DMS153 (cell line): ENCODE data around the gene TMEM255A.

Experiments
- DNase-seq: peaks from one replicate; lab custom pipeline; 2025; lab: John Stamatoyannopoulos, UW

The TMEM255A gene

DNA sequence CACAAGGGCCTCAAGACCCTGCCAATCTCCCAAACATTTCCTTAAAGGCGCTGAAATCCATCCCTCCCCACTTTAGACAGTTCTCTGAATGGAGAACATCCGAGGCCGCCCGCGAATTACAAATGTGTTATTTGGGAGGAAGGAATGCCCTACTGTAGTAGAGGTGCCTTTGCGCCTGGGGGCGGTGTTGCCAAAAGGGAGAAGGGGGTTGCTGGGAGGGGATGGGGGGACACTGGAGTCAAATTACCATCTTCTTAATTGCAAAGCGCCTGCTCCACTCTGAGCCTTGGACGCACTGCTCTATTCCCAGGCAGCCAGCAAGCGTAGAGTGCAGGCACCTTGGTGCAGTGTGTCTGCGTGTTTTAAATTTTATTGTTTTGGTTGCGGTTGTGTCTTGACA is 2.7 kb downstream of the TMEM255A start:
- no peak for DNase-seq

DNA sequence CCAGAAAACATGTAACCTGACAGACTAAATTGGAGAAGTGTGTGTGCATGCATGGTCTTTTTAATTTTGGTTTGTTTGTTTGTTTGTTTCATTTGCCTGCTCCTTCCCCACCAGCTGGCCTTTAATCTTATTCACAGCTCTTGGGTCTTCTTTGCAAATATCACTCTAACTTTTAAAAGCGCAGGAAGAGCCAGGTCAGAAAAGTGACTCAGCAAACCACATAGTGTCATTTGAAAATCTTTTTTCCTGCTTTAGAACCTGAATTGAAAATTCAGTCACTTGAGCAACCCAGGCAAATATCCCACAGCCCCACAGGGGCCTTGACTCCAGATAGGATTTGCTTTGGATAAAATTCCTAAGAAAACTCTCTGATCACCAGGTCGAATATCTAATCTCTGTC is 4.6 kb downstream of the TMEM255A start:
- no peak for DNase-seq

DNA sequence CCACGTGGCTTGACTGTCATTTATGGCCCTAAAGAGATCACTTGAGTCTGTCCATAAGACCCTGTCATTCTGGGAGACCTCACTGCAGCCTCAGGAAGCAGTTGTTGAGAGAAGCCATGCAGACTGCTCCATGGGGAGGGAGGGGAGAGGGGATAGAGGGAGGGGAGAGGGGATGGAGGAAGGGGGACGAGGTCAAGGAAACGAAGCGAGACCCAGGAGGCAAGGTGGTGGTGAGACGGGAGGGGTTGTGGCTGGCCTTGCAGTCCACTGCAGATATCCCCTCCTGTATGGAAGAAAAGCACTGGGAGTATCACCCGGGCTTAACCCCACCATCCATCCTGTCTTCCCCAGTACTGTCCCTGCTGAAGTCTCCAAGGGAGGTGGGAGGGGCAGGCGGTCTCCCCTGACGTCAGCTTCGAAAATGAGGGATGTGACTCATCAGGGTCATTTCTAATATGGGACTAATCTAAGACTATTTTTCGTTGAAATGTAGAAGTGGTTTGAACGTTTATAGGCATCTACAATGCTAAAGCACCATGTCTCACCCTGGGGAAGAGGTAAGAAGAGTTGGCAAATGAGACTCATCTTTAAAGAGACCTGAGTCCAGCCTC is 5.6 kb downstream of the TMEM255A start:
- no peak for DNase-seq

DNA sequence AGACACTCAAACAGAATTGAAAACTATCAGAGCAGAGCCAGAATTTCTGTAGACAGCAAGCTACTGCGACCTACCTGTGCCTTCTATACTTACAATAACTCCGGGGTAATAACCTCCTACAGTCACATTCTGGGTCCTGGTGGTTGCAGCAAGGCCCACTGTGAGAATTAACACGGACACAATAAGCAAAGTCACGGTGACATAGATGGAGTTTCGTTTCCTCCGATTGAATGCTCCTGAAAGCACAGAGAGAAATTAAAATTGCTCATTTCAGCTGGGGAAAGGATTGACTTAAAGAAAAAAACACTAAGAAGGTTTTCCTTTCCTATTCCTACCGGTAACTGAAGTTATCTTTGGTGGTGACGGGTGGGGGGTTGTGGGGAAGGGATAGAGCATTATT is 7.0 kb downstream of the TMEM255A start:
- DNase-seq = no peak

DNA sequence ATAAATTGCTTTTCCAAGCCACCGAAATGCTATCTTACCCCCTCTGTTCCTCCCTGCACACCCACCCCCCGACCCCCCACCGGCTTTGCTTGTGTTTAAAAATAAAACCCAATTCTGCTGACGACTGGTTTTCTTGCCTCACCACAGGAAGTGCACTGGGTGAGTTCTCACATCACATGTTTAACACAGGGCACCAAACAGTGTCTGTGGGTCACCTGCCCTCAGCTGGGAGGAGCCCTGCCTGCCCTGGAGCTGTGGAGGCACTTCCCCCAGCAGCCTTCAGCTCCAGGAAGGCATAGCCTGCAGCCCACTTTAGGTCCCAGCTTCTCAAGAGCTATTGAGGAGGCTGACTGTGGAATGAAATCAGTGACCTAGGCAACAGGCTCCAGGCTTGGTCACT is 8.8 kb downstream of the TMEM255A start:
- DNase-seq = peak; percentile 47

DNA sequence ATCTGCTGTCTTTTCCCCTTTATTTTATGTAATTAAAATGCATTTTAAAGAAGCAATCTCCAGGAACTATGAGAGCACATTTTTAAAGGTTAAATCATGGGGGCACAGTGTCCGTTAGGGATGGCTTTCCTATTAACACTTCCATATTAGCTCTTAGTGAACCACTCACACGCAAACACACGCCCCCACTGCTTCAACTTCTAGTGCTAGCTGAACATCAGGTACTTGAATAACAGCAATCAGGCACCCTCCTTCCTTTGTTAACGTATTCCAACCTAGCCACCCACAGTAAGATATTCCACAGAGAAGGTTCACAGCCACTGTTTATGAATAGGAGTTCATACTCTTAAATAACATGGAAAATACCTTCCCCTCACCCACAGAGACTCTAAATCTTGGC is 9.3 kb downstream of the TMEM255A start:
- DNase-seq = no peak

DNA sequence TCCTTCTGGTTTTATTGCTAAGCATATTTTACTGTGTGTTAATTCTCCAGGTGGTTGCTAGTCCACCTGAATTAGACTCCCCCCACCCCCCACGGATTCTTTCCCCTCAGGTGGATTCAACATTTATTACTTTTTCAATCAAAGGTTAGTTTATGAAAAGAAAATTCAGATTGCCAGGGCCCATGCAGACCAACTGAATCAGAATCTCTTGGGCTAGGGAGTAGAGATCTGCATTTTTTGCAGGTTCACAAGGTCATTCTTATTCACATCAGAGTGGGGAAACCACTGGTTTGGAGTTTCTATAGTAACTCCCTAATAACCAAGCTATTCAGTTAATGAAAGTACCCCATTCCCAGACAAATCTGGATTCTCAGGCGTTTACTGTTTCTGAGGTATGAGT is 9.8 kb downstream of the TMEM255A start:
- no peak for DNase-seq

DNA sequence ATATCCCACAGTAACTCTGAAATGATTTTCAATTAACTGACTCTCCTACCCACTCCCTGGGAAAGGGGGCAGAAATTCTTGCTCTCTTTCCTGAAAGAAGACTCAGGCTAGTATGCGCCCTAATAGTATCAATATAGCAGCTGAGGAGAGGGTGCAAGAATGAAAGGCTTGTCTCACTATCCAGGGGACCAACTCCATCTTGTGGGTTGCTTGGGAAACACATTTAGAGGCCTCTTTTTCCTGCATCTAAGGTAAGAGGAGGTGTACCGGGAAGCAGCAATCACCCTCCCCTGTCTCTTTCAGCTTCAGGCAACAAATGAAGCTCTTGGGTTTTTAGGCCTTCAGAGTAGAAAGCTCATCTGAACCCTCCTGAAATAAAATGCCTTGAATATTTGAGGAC is 11.3 kb downstream of the TMEM255A start:
- DNase-seq = peak; percentile 54

DNA sequence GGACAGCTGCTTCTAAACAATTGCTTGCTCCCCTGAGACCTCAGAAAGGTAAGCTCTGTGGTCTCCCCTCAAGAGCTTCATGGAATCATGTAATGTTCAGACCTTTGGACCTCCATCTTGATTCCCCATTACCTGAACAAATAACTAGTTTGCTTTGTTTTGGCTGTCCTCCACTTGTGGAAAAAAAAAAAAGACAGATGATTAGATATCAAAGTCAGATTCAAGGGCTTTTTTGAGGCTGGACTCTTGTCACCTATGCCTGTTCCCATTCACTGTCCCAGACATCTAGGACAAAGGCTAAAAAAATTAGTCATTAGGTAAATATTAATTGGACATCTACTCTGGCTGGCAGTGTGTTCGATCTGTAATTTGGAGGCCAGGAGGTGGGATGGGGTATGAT is 13.3 kb downstream of the TMEM255A start:
- no peak for DNase-seq

DNA sequence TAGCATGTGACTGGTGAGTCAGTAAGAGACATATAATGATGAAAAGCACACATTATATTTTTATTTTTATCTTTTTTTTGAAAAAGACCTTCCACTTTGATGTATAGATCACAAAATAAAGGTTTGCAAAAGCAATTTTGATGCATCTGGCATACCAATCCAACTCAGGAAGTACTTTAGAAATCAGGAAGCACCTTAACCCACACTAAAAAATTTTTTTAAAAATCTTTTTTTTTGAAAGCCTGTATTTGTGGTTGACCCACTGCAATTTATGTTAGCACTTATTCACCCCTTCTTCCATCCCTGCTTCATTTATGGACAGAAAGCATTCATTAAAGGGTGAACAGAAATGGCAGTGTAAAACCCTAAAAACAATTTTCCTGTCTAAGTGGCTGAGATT is 16.6 kb downstream of the TMEM255A start:
- DNase-seq = no peak

DNA sequence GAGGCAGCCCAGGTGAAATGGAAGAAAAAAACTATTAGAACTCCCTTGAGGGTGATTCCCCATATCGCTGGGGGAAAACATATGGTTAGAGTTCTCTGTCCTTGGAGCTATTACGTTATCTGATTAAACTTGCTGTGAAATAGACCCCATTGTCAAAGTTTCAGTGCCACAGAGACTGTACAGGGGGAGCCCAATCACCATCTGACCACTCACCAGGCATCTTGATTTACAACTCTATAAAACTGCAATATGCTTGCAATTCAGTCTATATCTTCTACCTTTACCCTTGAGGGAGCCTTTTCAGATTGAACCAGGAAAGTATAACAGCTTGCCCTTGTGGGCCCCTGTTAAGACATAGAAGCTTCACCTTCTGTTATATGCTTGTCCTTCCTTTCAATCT is 18.2 kb downstream of the TMEM255A start:
- no peak for DNase-seq

DNA sequence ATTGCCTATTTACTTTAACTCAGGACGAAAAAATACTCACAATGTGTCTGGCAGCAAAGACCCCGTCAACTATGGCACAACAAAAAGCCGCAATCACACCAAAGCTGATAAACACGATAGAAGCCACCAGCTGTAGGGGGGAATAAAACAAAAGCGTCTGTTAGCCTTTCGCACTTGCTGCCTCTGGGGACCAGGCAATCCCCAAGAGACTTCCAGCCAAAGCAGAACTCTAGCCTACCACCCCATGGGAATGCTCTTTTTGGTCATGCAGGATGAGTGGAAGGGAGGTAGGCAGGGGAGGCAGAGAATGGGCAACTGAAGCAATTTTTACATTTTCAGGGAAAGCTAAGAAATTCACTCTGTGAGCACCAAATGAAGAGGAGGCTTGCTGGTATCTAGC is 20.1 kb downstream of the TMEM255A start:
- no peak for DNase-seq

DNA sequence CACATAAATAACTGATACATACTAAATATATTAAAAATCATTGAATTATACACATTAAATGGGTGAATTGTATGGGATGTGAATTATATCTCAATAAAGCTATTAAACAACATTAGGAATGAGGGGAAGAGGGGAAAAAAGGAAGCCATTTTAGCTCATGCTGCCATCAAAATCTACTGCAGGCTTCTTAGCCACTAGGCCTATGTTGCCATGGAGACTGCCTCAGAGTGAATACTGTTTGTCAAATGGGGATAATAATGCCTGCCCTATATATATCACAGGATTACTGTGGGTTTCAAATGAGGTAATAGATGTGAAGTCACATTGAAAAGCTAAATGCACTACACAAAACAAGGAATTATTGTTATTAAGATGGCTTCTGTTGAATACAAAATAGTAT is 21.2 kb downstream of the TMEM255A start:
- DNase-seq = no peak

DNA sequence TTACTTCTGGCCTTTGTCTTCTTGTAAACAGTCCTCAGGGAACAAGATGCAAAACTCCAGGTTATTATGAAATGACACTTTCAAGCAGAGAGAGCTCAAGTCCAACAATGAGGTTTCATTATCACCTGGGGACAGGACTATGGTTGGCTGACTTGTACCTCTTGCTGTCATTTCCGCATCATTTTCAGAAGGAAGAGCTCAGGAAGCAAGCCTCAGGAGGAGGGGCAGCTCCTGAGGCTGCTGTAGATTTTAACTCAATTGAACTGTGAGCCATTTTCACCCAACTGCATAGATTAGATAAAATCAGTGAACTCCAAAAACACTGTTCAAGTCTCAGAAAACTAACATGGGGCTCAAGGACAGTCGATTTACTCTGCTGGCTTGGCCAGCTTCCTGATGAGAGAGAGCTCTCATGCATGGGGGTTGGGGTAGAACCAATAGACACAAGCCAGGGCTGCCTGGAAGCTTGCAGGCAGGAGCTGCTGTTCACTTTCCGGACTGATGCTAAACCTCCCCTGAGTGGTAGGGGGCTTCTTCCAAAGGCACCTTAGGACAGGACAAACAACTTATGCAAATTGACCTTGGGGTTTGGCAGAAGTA is 23.6 kb downstream of the TMEM255A start:
- no peak for DNase-seq

DNA sequence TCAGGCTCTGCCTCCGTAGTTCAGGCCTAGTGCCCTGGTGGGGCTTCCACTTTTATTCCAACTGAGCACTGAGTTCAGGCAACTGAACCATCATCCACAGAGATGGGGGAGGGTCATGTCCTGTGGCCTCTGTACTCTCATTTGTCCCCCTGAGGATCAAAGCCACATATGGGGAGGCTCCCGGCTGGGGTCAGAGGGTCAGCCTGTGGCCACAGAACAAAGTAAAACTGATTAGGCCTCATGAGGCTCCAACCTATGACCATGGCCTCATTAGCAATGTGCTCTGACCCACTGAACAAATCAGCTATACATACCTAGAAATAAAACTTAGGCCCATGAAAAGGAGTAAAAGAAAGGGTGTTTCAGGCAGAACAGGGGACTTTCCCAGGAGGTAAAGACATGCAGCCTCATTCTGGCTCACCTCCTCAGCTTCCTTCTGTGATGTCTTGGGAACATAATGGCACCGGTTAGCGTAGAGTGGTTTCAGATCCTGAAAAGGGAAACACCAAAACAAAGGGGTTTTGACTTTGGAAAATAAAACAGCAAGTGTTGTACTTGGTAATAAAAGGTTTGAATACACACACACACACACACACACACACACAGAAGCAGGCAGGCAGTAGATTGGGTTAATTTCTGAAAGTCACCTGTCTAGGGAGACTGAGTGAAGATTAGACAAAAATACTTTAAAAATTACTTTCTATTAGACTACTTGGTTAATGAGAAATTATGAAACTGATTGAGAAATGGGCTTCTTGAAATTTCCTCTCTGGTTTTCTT is 24.3 kb downstream of the TMEM255A start:
- DNase-seq = no peak

DNA sequence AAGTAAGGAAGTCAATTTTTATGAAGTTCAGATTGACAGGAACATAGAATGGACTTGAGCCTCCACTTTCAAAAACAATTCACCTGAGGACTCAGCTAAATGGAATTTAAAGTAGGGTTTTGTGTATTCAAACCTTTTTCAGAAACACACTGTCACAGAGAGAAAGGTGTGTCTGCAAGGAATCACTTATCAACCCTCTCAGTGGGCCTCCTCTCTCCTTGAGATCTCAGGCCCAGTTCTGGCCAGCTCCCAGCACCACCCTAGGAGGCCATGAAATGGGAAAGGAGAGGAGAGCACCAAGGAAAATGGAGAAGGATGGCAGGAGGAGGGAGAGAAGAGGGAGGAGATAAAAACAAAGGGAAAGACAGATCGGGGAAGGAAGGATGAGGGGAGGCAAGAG is 28.6 kb downstream of the TMEM255A start:
- DNase-seq = no peak

DNA sequence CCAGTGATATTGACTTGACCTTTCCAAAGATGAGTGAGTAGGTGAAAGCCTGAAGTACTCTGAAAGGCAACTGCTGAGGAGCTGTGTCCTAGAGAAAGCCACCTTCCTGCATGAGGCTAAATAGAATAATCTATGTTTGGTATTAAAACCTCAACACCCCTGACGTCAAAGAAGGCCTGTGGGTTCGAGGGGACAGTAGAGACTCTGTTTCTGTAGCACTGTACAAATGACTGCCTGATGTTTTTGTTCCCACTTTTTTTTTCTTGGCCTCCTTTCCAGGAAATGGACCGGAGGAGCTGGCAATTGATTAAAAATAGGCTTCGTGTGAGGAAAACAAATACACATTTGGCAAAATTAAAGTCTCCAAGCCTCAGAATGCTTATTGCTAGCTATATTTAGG is 29.5 kb downstream of the TMEM255A start:
- DNase-seq = no peak

DNA sequence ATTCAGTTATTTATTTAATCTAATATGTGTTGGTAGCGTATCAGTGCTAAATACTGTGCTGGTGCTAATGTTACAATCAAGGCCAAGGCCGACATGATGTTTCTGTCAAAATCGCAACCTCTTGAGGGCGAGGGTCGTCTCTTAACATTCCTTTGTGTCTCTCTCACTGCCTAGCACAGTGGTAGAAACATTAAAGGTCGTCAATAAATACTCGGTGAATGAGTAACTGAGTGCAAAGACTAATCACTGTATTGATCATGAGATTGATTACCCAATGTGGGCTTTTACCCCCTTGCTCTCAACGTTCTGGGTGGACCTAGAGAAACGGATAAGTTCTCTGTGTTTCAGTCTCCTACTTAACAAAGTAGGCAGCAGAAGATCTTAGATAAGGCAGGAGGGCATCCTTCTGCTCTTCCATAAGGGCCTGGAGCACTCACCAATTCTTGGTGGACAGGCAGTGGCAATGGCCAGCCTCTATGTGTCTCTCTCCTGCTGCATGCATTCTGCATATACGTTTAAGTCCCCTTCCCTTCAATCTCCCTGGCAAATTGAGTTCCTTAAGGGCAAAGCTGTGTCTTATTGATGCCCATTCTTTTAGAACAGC is 30.1 kb downstream of the TMEM255A start:
- DNase-seq = no peak

DNA sequence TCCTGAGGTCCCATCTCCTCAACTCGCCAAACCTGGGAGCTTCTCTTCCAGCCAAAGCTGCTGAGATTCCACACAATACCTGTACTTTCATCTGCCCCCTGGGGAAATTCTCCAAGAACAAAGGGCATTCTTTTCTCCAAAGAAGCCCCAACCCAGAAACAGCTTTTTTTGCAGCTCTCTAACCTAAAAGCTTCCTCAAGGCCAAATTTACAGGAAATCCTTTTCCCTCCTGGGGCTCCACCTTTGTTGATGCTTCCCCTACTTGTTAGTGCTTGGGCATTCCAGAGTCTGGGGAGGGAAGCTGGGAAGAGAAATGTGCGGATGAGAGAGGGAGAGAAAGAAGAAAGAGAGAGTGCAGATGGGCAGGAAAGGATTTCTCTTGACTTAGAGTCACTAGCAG is 36.3 kb downstream of the TMEM255A start:
- DNase-seq = no peak

DNA sequence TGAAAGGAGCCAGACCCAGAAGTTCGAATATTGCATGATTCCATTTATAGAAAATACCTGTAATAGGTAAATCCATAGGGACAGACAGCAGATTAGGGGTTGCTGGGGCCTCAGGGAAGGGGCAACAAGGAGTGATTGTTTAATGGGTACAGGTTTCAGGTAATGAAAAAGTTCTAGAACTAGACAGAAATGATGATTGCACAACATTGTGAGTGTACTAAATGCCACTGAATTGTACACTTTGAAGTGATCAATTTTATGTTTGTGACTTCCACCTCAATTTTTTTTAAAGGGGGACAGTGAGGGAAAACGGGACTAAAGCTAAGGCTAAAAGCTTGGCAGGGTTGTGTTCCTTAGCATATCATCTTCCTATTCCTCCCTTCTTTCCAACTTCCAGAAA is 37.1 kb downstream of the TMEM255A start:
- no peak for DNase-seq

DNA sequence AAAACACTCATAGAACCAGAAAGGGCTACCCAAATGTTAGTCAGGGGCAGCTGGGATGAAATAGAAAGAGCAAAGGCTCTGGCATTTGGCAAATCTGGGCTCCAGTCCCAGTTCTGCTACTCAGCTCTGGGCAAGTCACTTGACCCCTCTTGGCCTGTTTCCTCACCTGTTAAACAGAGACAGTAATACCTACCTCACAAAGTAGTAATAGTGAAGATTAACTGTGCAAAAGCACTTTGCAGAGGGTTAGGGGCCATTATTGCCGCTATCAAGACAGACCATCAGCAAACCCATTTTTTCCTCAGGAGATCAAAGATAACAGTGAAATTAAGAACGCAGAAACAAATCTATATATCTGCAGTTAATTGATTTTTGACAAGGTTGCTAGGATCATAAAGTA is 40.0 kb downstream of the TMEM255A start:
- no peak for DNase-seq

DNA sequence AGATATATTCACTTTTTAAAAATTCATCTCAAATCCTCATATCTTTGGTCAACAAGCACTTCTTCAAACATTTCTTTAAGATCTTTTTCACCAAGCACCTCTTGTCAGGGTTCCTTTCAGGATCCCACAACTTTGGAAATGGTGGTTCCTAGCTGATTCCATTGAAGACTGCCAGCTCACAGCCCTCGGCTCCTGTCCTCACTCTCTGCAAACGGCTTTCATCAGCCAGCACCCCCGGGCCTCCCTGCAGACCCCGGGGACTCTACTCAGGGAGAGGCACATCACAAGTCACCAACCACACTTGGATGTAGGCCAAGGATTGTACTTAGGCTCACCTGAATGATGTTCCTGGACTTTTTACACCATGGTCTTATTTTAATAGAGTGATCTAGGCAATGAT is 40.7 kb downstream of the TMEM255A start:
- no peak for DNase-seq

DNA sequence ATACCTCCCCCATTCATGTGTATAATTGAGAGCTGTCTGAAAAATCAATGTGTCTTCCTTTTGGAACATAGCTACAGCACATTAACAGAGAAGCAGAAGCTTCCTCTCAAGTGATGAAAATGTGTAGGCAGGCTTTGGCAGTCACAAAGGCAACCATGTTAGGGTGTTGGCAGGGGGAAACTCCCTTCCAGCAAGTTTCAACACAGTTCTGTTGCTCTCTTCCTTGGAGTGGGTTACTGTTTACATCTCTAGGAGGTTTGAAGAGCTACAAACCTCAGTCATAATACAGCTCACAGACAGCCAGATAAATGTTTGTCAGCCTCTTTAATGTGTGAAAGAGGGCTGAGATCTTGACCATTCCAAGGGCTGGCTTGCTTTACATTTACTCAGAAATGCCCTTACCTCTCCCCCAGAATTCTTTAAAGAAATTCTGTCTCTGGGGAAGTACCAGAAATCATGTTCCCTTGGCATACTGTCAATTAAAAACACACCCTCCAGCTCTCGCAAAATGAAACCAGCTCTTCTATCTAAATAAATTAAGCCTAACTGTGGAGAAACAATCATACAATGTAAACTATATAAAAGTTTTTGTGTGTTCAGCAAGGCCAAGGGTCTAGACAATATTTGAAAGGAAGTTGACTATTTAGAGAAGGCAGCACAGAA is 41.8 kb downstream of the TMEM255A start:
- DNase-seq = no peak
